Uterus (tissue), 2 donors: ENCODE data around the gene AP2B1.

Experiments
- POLR2A ChIP-seq, 2 donors: fragments of 450-650 bp; IDR thresholded peaks; one replicate each; pipeline ENCODE4 v1.6.1; 2016; ENCODE audit warnings: antibody characterized with exemption in 2 of 2, mild to moderate bottlenecking in 1 of 2, moderate library complexity in 1 of 2
- TF ChIP-seq, protein P1 (sequence below), 4 experiments: fragments of 200-600 bp in 2 of 4; fragments of 450-650 bp in 2 of 4; sonication (generic) in 2 of 4; IDR thresholded peaks; one replicate each; pipeline ENCODE4 v1.5.1; 2016 to 2019; ENCODE audit warnings: antibody characterized with exemption in 4 of 4, mild to moderate bottlenecking in 2 of 4, moderate library complexity in 1 of 4

DNA sequence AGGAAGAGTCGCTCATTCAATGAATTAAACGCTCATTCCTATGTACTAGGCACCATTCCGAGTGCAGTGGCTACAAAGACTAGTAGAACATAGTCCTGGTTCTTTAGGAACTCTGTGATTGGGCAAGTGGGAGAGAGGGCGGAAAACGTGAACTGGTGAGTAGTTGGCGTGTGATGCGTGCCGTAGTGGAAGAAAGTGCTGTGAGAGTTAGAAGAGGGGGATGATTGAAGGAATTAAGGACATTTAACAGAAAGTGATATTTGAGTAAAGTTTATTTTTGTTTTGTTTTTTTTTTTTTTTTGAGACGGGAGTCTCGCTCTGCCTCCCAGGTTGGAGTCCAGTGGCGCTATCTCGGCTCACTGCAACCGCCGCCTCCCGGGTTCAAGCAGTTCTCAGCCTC lies 18.6 kb upstream of the AP2B1 start:
- TF ChIP-seq, protein P1, sequence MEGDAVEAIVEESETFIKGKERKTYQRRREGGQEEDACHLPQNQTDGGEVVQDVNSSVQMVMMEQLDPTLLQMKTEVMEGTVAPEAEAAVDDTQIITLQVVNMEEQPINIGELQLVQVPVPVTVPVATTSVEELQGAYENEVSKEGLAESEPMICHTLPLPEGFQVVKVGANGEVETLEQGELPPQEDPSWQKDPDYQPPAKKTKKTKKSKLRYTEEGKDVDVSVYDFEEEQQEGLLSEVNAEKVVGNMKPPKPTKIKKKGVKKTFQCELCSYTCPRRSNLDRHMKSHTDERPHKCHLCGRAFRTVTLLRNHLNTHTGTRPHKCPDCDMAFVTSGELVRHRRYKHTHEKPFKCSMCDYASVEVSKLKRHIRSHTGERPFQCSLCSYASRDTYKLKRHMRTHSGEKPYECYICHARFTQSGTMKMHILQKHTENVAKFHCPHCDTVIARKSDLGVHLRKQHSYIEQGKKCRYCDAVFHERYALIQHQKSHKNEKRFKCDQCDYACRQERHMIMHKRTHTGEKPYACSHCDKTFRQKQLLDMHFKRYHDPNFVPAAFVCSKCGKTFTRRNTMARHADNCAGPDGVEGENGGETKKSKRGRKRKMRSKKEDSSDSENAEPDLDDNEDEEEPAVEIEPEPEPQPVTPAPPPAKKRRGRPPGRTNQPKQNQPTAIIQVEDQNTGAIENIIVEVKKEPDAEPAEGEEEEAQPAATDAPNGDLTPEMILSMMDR (IDR thresholded peaks at IDR 0.05) = no peak
- TF ChIP-seq POLR2A (IDR thresholded peaks at IDR 0.05) = no peak
